K562 (cell line): ENCODE measurements around the gene RAI1. TPM values are rescaled to one million over a fixed set of nuclear protein-coding genes. Genes with fewer than 3 reads are reported as not detected.

Source experiments
- ATAC-seq: fragments of 200-7000 bp; cut with Tn5 transposase; 3 replicates; pipeline ENCODE4 v1.9.1; 2020; ENCODE audit warnings: moderate library complexity
- BruUV-seq: library from RNA; stranded (reverse); fragments of 400-500 nt; replicated peaks from 2 replicates; lab custom pipeline; 2021; lab: Mats Ljungman, UMichigan
- CTCF ChIA-PET: fragments of 300-600 bp; formaldehyde crosslinking; extraction: SDS; loops from one replicate; lab custom pipeline; 2021; ENCODE audit warnings: low intra/inter-chr PET ratio; lab: Yijun Ruan, JAX
- POLR2A ChIA-PET: fragments of 300-600, 350-650 bp; sonication (Branson Sonifier 250); formaldehyde crosslinking; extraction: SDS; loops from one replicate; lab custom pipeline; 2021; ENCODE audit warnings: antibody characterized with exemption, inconsistent platforms; lab: Yijun Ruan, JAX
- DNase-seq, 4 experiments: peaks; one replicate each; pipeline versions ENCODE4 v3.0.0 to v3.0.0-alpha.2; 2011 to 2018; ENCODE audit warnings: low spot score in 3 of 4, mixed read lengths in 3 of 4; ENCODE audit errors: extremely low read depth in 1 of 4
- FAIRE-seq: peaks from 2 replicates; lab custom pipeline; 2011; peaks lifted over from hg19 to GRCh38; lab: Jason Lieb, UNC
- H2AFZ ChIP-seq: 2 replicates; pipeline ENCODE4 v1.6.0; 2011; ENCODE audit warnings: low read depth, low read length, control low read depth, inconsistent platforms
- H3K27ac ChIP-seq: fragments of 200-600 bp; 3 replicates; pipeline ENCODE4 v1.8.0; 2011; ENCODE audit warnings: low read depth, mild to moderate bottlenecking, control low read depth, inconsistent platforms, low read length, moderate library complexity, mixed read lengths; ENCODE audit errors: extremely low read depth
- H3K27me3 ChIP-seq, 2 experiments: fragments of 300-600 bp in 1 of 2; 2 replicates in 1 of 2; 3 replicates in 1 of 2; pipeline versions ENCODE4 v1.6.0 to v1.8.0; 2011; ENCODE audit warnings: inconsistent platforms in 2 of 2, low read length in 2 of 2, mild to moderate bottlenecking in 1 of 2, mixed read lengths in 1 of 2, moderate library complexity in 1 of 2; ENCODE audit not compliant: control insufficient read depth in 2 of 2, insufficient read depth in 2 of 2
- H3K36me3 ChIP-seq: fragments of 300-600 bp; 3 replicates; pipeline ENCODE4 v1.8.0; 2011; ENCODE audit warnings: mild to moderate bottlenecking, low read length, inconsistent platforms; ENCODE audit not compliant: control insufficient read depth, insufficient read depth
- H3K4me1 ChIP-seq, 2 experiments: fragments of 200-600 bp in 1 of 2; replicated peaks in 1 of 2; 2 replicates in 1 of 2; 3 replicates in 1 of 2; pipeline versions ENCODE4 v1.5.1 to v1.8.0; 2011; ENCODE audit warnings: inconsistent platforms in 2 of 2, low read length in 2 of 2, mild to moderate bottlenecking in 1 of 2, mixed read lengths in 1 of 2, moderate library complexity in 1 of 2; ENCODE audit not compliant: control insufficient read depth in 2 of 2, insufficient read depth in 2 of 2
- H3K4me2 ChIP-seq: 2 replicates; pipeline ENCODE4 v1.6.1; 2011; ENCODE audit warnings: low read length, control low read depth, inconsistent platforms, mixed read lengths; ENCODE audit not compliant: insufficient read depth
- H3K4me3 ChIP-seq: fragments of 200-600 bp; sonication (generic), shearing (Covaris generic); 2 replicates; pipeline ENCODE4 v1.5.1; 2016; ENCODE audit warnings: control low read depth, inconsistent platforms
- H3K79me2 ChIP-seq: fragments of 200-600 bp; 3 replicates; pipeline ENCODE4 v1.8.0; 2011; ENCODE audit warnings: low read length, inconsistent platforms; ENCODE audit not compliant: control insufficient read depth, insufficient read depth
- H3K9ac ChIP-seq, 2 experiments: 2 replicates each; pipeline versions ENCODE4 v1.6.0 to v1.6.1; 2011; ENCODE audit warnings: low read depth in 2 of 2, low read length in 2 of 2, control low read depth in 1 of 2, inconsistent platforms in 1 of 2, mild to moderate bottlenecking in 1 of 2, mixed read lengths in 1 of 2; ENCODE audit not compliant: insufficient read depth in 1 of 2
- H3K9me1 ChIP-seq: one replicate; pipeline ENCODE4 v1.6.0; 2011; ENCODE audit warnings: inconsistent platforms, mild to moderate bottlenecking, low read length, moderate library complexity; ENCODE audit not compliant: control insufficient read depth, insufficient read depth
- H3K9me3 ChIP-seq: replicated peaks from 2 replicates; pipeline ENCODE4 v1.5.1; 2011; ENCODE audit warnings: low read depth, low read length, inconsistent platforms; ENCODE audit not compliant: control insufficient read depth, insufficient read depth
- H4K20me1 ChIP-seq: replicated peaks from 2 replicates; pipeline ENCODE4 v1.6.1; 2011; ENCODE audit warnings: low read length, inconsistent platforms, mixed read lengths; ENCODE audit not compliant: control insufficient read depth, insufficient read depth
- ARID1B ChIP-seq: fragments of 450-650 bp; IDR thresholded peaks from 2 replicates; pipeline ENCODE4 v1.6.1; 2016; ENCODE audit warnings: antibody characterized with exemption, mild to moderate bottlenecking, inconsistent platforms
- DPF2 ChIP-seq: fragments of 450-650 bp; IDR thresholded peaks from 2 replicates; pipeline ENCODE4 v1.6.1; 2016
- EP400 ChIP-seq: fragments of 450-650 bp; IDR thresholded peaks from 2 replicates; pipeline ENCODE4 v1.6.1; 2017; ENCODE audit warnings: antibody characterized with exemption, mild to moderate bottlenecking, moderate library complexity
- RBM25 ChIP-seq: fragments of 200-400 bp; formaldehyde crosslinking; IDR thresholded peaks from 2 replicates; pipeline ENCODE4 v1.6.1; 2018; ENCODE audit warnings: low read length, low read depth, moderate library complexity; ENCODE audit not compliant: severe bottlenecking
- SFPQ ChIP-seq: fragments of 200-400 bp; formaldehyde crosslinking; IDR thresholded peaks from 2 replicates; pipeline ENCODE4 v1.6.1; 2017; ENCODE audit warnings: mild to moderate bottlenecking, low read depth, low read length, moderate library complexity
- XRCC4 ChIP-seq: IDR thresholded peaks from one replicate; pipeline ENCODE4 v1.6.1; 2011; ENCODE audit not compliant: insufficient read depth, insufficient read length; ENCODE audit errors: extremely low read depth
- ZNF121 ChIP-seq: sonication (generic); formaldehyde crosslinking; conservative IDR thresholded peaks from 2 replicates; pipeline ENCODE4 v1.8.0; 2022; ENCODE audit warnings: missing genetic modification reagents
- ZNF384 ChIP-seq: IDR thresholded peaks from 2 replicates; pipeline ENCODE4 v1.6.1; 2012; ENCODE audit warnings: low read depth, low read length, improper control_type of control experiment
- WGBS: fragments of 100-300 bp; shearing (Covaris generic); methylation state at CpG from one replicate; pipeline ENCODE4 v1.1.6; 2016; ENCODE audit warnings: low coverage, mixed read lengths; ENCODE audit not compliant: insufficient coverage; ENCODE audit errors: missing lambda C conversion rate; 5-methylcytosine and 5-hydroxymethylcytosine counted together
- in situ Hi-C: fragments of 300-500 bp; cut with MboI; formaldehyde crosslinking; loops from 4 replicates; pipeline ENCODE4 v1.15.0; 2018; ENCODE audit warnings: inconsistent platforms, mixed read lengths
- intact Hi-C: fragments of 100-400 bp; cut with micrococcal nuclease; formaldehyde crosslinking; loops from 2 replicates; pipeline ENCODE4 v1.14.2; 2022
- polyA plus RNA-seq, 8 experiments: library from polyadenylated mRNA; depleted of rRNA in 4 of 8; stranded (reverse) in 5 of 8; unstranded in 3 of 8; fragments of >200 nt; fragmentation: Nextera tagmentation in 2 of 8; fragmentation: Illumina TruSeq in 1 of 8; extraction: Ambion mirVana in 2 of 8; extraction: Trizol in 1 of 8; gene quantifications; 2 replicates each; pipeline versions ENCODE4 v1.2.1 to v1.2.3, GENCODE V29; 2011 to 2014; ENCODE audit warnings: inconsistent platforms in 1 of 8, missing spikeins in 1 of 8
- total RNA-seq, 7 experiments: library from RNA; depleted of rRNA in 6 of 7; stranded (reverse); fragments of >200 nt in 6 of 7; fragmentation: Illumina TruSeq in 2 of 7; extraction: Trizol in 2 of 7; gene quantifications; 2 replicates each; pipeline versions ENCODE4 v1.2.1 to v1.2.3, GENCODE V29; 2011 to 2021; ENCODE audit warnings: low replicate concordance in 1 of 7
- TF ChIP-seq, protein P1 (sequence below), 2 experiments: fragments of 450-650 bp in 1 of 2; sonication (generic) in 1 of 2; formaldehyde crosslinking in 1 of 2; IDR thresholded peaks; 2 replicates each; pipeline versions ENCODE4 v1.7.1 to v1.9.0; 2016 to 2022; ENCODE audit warnings: inconsistent platforms in 1 of 2, mild to moderate bottlenecking in 1 of 2, missing genetic modification reagents in 1 of 2

RAI1 gene
- total and polyA plus RNA-seq, 9 of the 15 experiments (the other 6 are each of a cell fraction or from before 2014, with no cell fraction given): 0.68 to 19.9 (median 5.5) TPM

- peaks cover 22% of the 10 kb centered on the region; the same call in 1 of the 2 replicates for H4K20me1 ChIP-seq
- H3K4me2 ChIP-seq: peak overlapping the region; percentile 96
- ATAC-seq: no peak
- peaks cover 48 to 56% of the 10 kb centered on the region in 2 experiments for H3K4me1 ChIP-seq
- intact Hi-C loops: no loop called here
- ChIA-PET CTCF (interaction anchor here (0.6 to 0.7 kb wide), 2 partner anchors 24 to 345 kb away, joined by 3 read pairs; no protein-coding TSS in a partner anchor), POLR2A (interaction anchor here (0.7 to 6.7 kb wide), 4 partner anchors 8 to 141 kb away, joined by 3 to 102 read pairs (median 6); no protein-coding TSS in a partner anchor)
- no peak overlapping the region for H2AFZ ChIP-seq
- no peak for DNase-seq
- BruUV-seq: no TSS peak
- 48% methylated on average over 6 of the region's 8 CpGs for WGBS
- peaks cover 91% of the 10 kb centered on the region for H3K79me2 ChIP-seq
- H3K36me3 ChIP-seq: peaks cover 56% of the 10 kb centered on the region; the same call in 2 of the 3 replicates
- FAIRE-seq: no peak
- H3K9me1 ChIP-seq: no peaks in the 10 kb centered on the region
- in situ Hi-C loops: no loop called here
- H3K27ac ChIP-seq: peak overlapping the region; percentile 100
- H3K27me3 ChIP-seq: no peaks in the 10 kb centered on the region
- H3K4me3 ChIP-seq: peak overlapping the region; percentile 94
- no peaks in the 10 kb centered on the region for H3K9me3 ChIP-seq
- H3K9ac ChIP-seq: peak overlapping the region in 1 of 2 experiments; percentile 99; a peak in 2 of 4 replicates
- TF ChIP-seq EP400 (peak; percentile 17; the same call in 1 of the 2 replicates), ZNF121 (CRISPR knock-in tag) (0 out of 2 replicates have a peak, but pooled peaks have one; percentile 25), XRCC4 (no peak), RBM25 (peak; percentile 33), ZNF384 (peak; percentile 50; the same call in 1 of the 2 replicates), DPF2 (peak; percentile 18; the same call in 1 of the 2 replicates), SFPQ (no peak), ARID1B (0 out of 2 replicates have a peak, but pooled peaks have one; percentile 13)
- TF ChIP-seq, protein P1, sequence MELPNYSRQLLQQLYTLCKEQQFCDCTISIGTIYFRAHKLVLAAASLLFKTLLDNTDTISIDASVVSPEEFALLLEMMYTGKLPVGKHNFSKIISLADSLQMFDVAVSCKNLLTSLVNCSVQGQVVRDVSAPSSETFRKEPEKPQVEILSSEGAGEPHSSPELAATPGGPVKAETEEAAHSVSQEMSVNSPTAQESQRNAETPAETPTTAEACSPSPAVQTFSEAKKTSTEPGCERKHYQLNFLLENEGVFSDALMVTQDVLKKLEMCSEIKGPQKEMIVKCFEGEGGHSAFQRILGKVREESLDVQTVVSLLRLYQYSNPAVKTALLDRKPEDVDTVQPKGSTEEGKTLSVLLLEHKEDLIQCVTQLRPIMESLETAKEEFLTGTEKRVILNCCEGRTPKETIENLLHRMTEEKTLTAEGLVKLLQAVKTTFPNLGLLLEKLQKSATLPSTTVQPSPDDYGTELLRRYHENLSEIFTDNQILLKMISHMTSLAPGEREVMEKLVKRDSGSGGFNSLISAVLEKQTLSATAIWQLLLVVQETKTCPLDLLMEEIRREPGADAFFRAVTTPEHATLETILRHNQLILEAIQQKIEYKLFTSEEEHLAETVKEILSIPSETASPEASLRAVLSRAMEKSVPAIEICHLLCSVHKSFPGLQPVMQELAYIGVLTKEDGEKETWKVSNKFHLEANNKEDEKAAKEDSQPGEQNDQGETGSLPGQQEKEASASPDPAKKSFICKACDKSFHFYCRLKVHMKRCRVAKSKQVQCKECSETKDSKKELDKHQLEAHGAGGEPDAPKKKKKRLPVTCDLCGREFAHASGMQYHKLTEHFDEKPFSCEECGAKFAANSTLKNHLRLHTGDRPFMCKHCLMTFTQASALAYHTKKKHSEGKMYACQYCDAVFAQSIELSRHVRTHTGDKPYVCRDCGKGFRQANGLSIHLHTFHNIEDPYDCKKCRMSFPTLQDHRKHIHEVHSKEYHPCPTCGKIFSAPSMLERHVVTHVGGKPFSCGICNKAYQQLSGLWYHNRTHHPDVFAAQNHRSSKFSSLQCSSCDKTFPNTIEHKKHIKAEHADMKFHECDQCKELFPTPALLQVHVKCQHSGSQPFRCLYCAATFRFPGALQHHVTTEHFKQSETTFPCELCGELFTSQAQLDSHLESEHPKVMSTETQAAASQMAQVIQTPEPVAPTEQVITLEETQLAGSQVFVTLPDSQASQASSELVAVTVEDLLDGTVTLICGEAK (IDR thresholded peaks at IDR 0.05): peak; percentile 54
- TF ChIP-seq, protein P1 (CRISPR knock-in tag; IDR thresholded peaks at IDR 0.05): no peak
Observed at GRCh38 chr17:17833658-17834357, 152.6 kb downstream of the RAI1 start.
